GM23248 (cell line): ENCODE results near the gene SHROOM4. TPM values are rescaled to one million over a fixed set of nuclear protein-coding genes. Genes with fewer than 3 reads are reported as not detected.

Experiments used
- DNase-seq: peaks from one replicate; pipeline ENCODE4 v3.0.0-alpha.2; 2015
- H2AFZ ChIP-seq: fragments of 200-600 bp; sonication (generic); 2 replicates; pipeline ENCODE4 v1.6.1; 2016; ENCODE audit warnings: antibody characterized with exemption
- H3F3A ChIP-seq: fragments of 200-600 bp; sonication (generic); 2 replicates; pipeline ENCODE4 v1.6.1; 2016; ENCODE audit warnings: mild to moderate bottlenecking, antibody characterized with exemption, mixed run types; ENCODE audit not compliant: insufficient read depth
- H3K27ac ChIP-seq: fragments of 200-600 bp; sonication (generic); 2 replicates; pipeline ENCODE4 v1.5.1; 2016; ENCODE audit warnings: mild to moderate bottlenecking
- H3K27me3 ChIP-seq: fragments of 200-600 bp; sonication (generic); replicated peaks from 2 replicates; pipeline ENCODE4 v1.6.1; 2016; ENCODE audit warnings: mild to moderate bottlenecking; ENCODE audit not compliant: insufficient read depth
- H3K36me3 ChIP-seq: fragments of 200-600 bp; sonication (generic); 2 replicates; pipeline ENCODE4 v1.6.1; 2016; ENCODE audit warnings: low read depth, mild to moderate bottlenecking
- H3K4me1 ChIP-seq: fragments of 200-600 bp; sonication (generic); 2 replicates; pipeline ENCODE4 v1.6.1; 2016; ENCODE audit warnings: mild to moderate bottlenecking; ENCODE audit not compliant: insufficient read depth
- H3K4me2 ChIP-seq: fragments of 200-600 bp; sonication (generic); one replicate; pipeline ENCODE4 v1.6.1; 2016; ENCODE audit warnings: mild to moderate bottlenecking; ENCODE audit not compliant: unreplicated experiment
- H3K4me3 ChIP-seq: fragments of 200-600 bp; sonication (generic); 2 replicates; pipeline ENCODE4 v1.5.1; 2016; ENCODE audit warnings: mild to moderate bottlenecking
- H3K79me2 ChIP-seq: fragments of 200-600 bp; sonication (generic); 2 replicates; pipeline ENCODE4 v1.6.1; 2016; ENCODE audit warnings: mild to moderate bottlenecking; ENCODE audit not compliant: insufficient read depth
- H3K9ac ChIP-seq: fragments of 200-600 bp; sonication (generic); 2 replicates; pipeline ENCODE4 v1.6.1; 2016; ENCODE audit warnings: mild to moderate bottlenecking
- H3K9me2 ChIP-seq: fragments of 200-600 bp; sonication (generic); 2 replicates; pipeline ENCODE4 v1.6.1; 2016; ENCODE audit warnings: mixed run types, mild to moderate bottlenecking, moderate library complexity; ENCODE audit not compliant: insufficient read depth
- H3K9me3 ChIP-seq: fragments of 200-600 bp; sonication (generic); one replicate; pipeline ENCODE4 v1.6.1; 2017; ENCODE audit warnings: low read depth
- H4K20me1 ChIP-seq: fragments of 200-600 bp; sonication (generic); 2 replicates; pipeline ENCODE4 v1.6.0; 2016; ENCODE audit not compliant: insufficient read depth
- EZH2 ChIP-seq: fragments of 200-600 bp; sonication (generic); IDR thresholded peaks from 2 replicates; pipeline ENCODE4 v1.6.1; 2018; ENCODE audit warnings: antibody characterized with exemption, mild to moderate bottlenecking; ENCODE audit not compliant: insufficient read depth, poor library complexity, severe bottlenecking
- EZH2phosphoT487 ChIP-seq: fragments of 200-600 bp; sonication (generic); IDR thresholded peaks from 2 replicates; pipeline ENCODE4 v1.6.1; 2018; ENCODE audit warnings: antibody characterized with exemption, moderate library complexity, mild to moderate bottlenecking, low read depth; ENCODE audit not compliant: insufficient read depth
- WGBS, 2 experiments: methylation state at CpG; one replicate each; pipeline ENCODE4 v1.1.6; 2015 to 2017; ENCODE audit warnings: low lambda C conversion rate in 2 of 2, low coverage in 1 of 2; ENCODE audit errors: missing lambda C conversion rate in 2 of 2; 5-methylcytosine and 5-hydroxymethylcytosine counted together
- in situ Hi-C: fragments of 300-500 bp; cut with MboI; formaldehyde crosslinking; loops from 2 replicates; pipeline ENCODE4 v1.15.0; 2020
- polyA plus RNA-seq: library from polyadenylated mRNA; unstranded; fragments of >200 nt; fragmentation: Nextera tagmentation; extraction: Ambion mirVana; gene quantifications from 2 replicates; pipeline ENCODE4 v1.2.1, GENCODE V29; 2016
- total RNA-seq: library from RNA; depleted of rRNA; stranded (reverse); fragments of >200 nt; shearing (Covaris generic); gene quantifications from 2 replicates; pipeline ENCODE4 v1.2.3, GENCODE V29; 2014

Gene SHROOM4
- total and polyA plus RNA-seq, 2 experiments from 2014 or later: 0.55 to 1.7 TPM

- Histone ChIP-seq H3K4me3 (no peak overlapping the region), H3K9me2 (no peaks in the 10 kb centered on the region), H3K9me3 (no peaks in the 10 kb centered on the region), H2AFZ (no peak overlapping the region), H4K20me1 (no peaks in the 10 kb centered on the region), H3K36me3 (no peaks in the 10 kb centered on the region), H3F3A (no peaks in the 10 kb centered on the region), H3K79me2 (no peaks in the 10 kb centered on the region), H3K4me2 (no peak overlapping the region), H3K27ac (no peak overlapping the region), H3K27me3 (no peaks in the 10 kb centered on the region), H3K9ac (no peak overlapping the region), H3K4me1 (no peaks in the 10 kb centered on the region)
- in situ Hi-C loops: loop anchor here (25.0 kb wide), 1 partner anchor 682 kb away; the partner anchor contains the start of gene CLCN5
- DNase-seq: no peak
- TF ChIP-seq EZH2 (no peak), EZH2phosphoT487 (no peak)
These were observed 219.2 kb downstream of the SHROOM4 start for GRCh38 chrX:50594788-50595187.

- in situ Hi-C loops: loop anchor here (25.0 kb wide), 1 partner anchor 675 kb away; the partner anchor contains the start of gene CLCN5
- Histone ChIP-seq H3K4me2 (no peak overlapping the region), H3K27ac (no peak overlapping the region), H3K9me2 (no peaks in the 10 kb centered on the region), H3K9ac (no peak overlapping the region), H3K79me2 (no peaks in the 10 kb centered on the region), H3K4me3 (no peak overlapping the region), H3K9me3 (no peaks in the 10 kb centered on the region), H3K36me3 (no peaks in the 10 kb centered on the region), H3K27me3 (no peaks in the 10 kb centered on the region), H3K4me1 (no peaks in the 10 kb centered on the region), H3F3A (no peaks in the 10 kb centered on the region), H4K20me1 (no peaks in the 10 kb centered on the region), H2AFZ (no peak overlapping the region)
- 80 to 83% methylated on average over 3 of the region's 3 CpGs for WGBS, 2 experiments
- TF ChIP-seq EZH2phosphoT487 (no peak), EZH2 (no peak)
- no peak for DNase-seq
These were observed 227.0 kb downstream of the SHROOM4 start for GRCh38 chrX:50586980-50587379.

GRCh38 chrX:50586407-50586806 is 227.6 kb downstream of the SHROOM4 start:
- H3F3A ChIP-seq: no peaks in the 10 kb centered on the region
- H2AFZ ChIP-seq: no peak overlapping the region
- no peaks in the 10 kb centered on the region for H3K36me3 ChIP-seq
- no peaks in the 10 kb centered on the region for H3K79me2 ChIP-seq
- TF ChIP-seq EZH2: no peak
- TF ChIP-seq EZH2phosphoT487: no peak
- H3K9me3 ChIP-seq: no peaks in the 10 kb centered on the region
- no peaks in the 10 kb centered on the region for H3K27me3 ChIP-seq
- H4K20me1 ChIP-seq: no peaks in the 10 kb centered on the region
- no peaks in the 10 kb centered on the region for H3K9me2 ChIP-seq
- in situ Hi-C loops: loop anchor here (25.0 kb wide), 1 partner anchor 674 kb away; the partner anchor contains the start of gene CLCN5
- no peak overlapping the region for H3K27ac ChIP-seq
- DNase-seq: no peak
- H3K4me3 ChIP-seq: no peak overlapping the region
- no peak overlapping the region for H3K9ac ChIP-seq
- H3K4me1 ChIP-seq: no peaks in the 10 kb centered on the region
- H3K4me2 ChIP-seq: no peak overlapping the region

GRCh38 chrX:50581405-50581804 is 232.6 kb downstream of the SHROOM4 start:
- Histone ChIP-seq H2AFZ (no peak overlapping the region), H3K4me1 (no peaks in the 10 kb centered on the region), H3K27me3 (no peaks in the 10 kb centered on the region), H4K20me1 (no peaks in the 10 kb centered on the region), H3F3A (no peaks in the 10 kb centered on the region), H3K4me3 (no peak overlapping the region), H3K4me2 (no peak overlapping the region), H3K9me2 (no peaks in the 10 kb centered on the region), H3K9ac (no peak overlapping the region), H3K79me2 (no peaks in the 10 kb centered on the region), H3K9me3 (no peaks in the 10 kb centered on the region), H3K27ac (no peak overlapping the region), H3K36me3 (no peaks in the 10 kb centered on the region)
- in situ Hi-C loops: loop anchor here (25.0 kb wide), 1 partner anchor 669 kb away; the partner anchor contains the start of gene CLCN5
- DNase-seq: no peak
- no peak for TF ChIP-seq EZH2phosphoT487
- no peak for TF ChIP-seq EZH2
- WGBS, 2 experiments: 0 to 7% methylated on average over 1 of the region's 1 CpG

- H4K20me1 ChIP-seq: no peaks in the 10 kb centered on the region
- WGBS, 2 experiments: 0 to 3% methylated on average over 2 of the region's 2 CpGs
- in situ Hi-C loops: loop anchor here (25.0 kb wide), 1 partner anchor 668 kb away; the partner anchor contains the start of gene CLCN5
- H3K4me1 ChIP-seq: no peaks in the 10 kb centered on the region
- no peaks in the 10 kb centered on the region for H3K27me3 ChIP-seq
- no peaks in the 10 kb centered on the region for H3K9me2 ChIP-seq
- no peak overlapping the region for H3K27ac ChIP-seq
- H3K4me3 ChIP-seq: no peak overlapping the region
- H3F3A ChIP-seq: no peaks in the 10 kb centered on the region
- no peak overlapping the region for H3K4me2 ChIP-seq
- H3K9ac ChIP-seq: no peak overlapping the region
- no peak overlapping the region for H2AFZ ChIP-seq
- peak; percentile 53 for DNase-seq
- no peaks in the 10 kb centered on the region for H3K36me3 ChIP-seq
- no peak for TF ChIP-seq EZH2
- no peak for TF ChIP-seq EZH2phosphoT487
- H3K9me3 ChIP-seq: no peaks in the 10 kb centered on the region
- no peaks in the 10 kb centered on the region for H3K79me2 ChIP-seq
These were observed 234.0 kb downstream of the SHROOM4 start for GRCh38 chrX:50579955-50580354.
